ENCODE data around the gene SREK1IP1. TPM values are rescaled to one million over a fixed set of nuclear protein-coding genes. Genes with fewer than 3 reads are reported as not detected.

Gene SREK1IP1
- total RNA-seq (10 to 100 TPM; 19.4 to 25.9 TPM), polyA plus RNA-seq (10 to 100 TPM; 21.3 to 38.4 (median 31.9) TPM), total RNA-seq (22.0 to 56.4 (median 39.3) reads per million in 6 experiments)

DNA sequence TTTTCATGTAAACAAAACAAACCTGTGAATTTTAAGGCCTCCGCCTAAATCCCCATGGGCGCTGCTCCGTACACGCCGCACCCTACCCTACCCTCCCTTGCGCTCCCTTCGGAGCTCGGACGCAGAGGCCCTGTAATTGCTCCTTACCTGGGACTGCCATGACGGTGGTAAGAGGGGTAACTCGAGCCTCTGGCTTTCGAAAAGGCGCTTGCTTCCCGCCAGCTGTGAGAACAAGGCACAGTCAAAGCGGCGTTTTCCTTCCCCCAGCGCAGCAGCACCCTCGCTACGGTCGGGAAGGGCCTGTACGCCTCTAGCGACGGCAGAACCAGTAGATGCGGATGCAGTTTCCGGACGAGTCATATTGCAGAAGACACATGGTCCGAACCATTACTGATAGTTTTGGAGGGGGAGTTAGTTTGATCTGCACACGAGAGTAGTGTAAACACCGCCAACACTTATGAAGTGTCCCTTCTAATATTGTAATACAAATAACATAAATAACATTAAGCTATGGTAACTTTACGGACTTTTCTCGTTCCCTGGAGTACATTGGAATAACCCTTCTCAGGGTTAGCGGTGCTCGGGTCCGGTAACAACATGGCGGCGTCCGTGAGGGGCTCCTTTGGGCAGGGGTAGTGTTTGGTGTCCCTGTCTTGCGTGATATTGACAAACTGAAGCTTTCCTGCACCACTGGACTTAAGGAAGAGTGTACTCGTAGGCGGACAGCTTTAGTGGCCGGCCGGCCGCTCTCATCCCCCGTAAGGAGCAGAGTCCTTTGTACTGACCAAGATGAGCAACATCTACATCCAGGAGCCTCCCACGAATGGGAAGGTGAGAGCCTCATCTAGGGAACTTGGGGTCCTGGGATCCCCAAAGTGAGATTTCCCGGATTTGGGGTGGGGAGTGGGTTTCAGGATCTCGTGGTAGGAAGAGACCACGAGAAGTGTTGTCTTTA is at the start of gene SREK1IP1, which contains the start of gene CWC27:
Gene SREK1IP1 (minus strand): TSS at position 334 of the 955 bp plus-strand sequence. CDS start 174 bp downstream, at position 160.
Gene CWC27 (plus strand): TSS at position 573 of the 955 bp plus-strand sequence. CDS start 217 bp downstream, at position 790.
- ATAC-seq, result peak; percentile 95
- Mint-ChIP-seq H3K4me1 (peaks cover 29 to 74% (median 68%) of the 10 kb centered on the region in 4 donors), H3K27ac (peak within 1 kb of the TSS; percentile 97 to 100 (median 99)), H3K9me3 (no peaks in the 10 kb centered on the region), H3K4me3 (peak within 1 kb of the TSS; percentile 97 to 100 (median 100)), H3K36me3 (peaks cover 0 to 17% (median 3%) of the 10 kb centered on the region in 3 donors), H3K27me3 (no peaks in the 10 kb centered on the region)
- DNase-seq, result peak; percentile 61 to 91 (median 82)
- POLR2A ChIA-PET, result interaction anchor here (0.6 to 1.8 kb wide), 8 partner anchors 11 to 855 kb away, joined by 3 to 7 read pairs (median 3); partner anchors contain the start of genes CENPK and PPWD1

DNA sequence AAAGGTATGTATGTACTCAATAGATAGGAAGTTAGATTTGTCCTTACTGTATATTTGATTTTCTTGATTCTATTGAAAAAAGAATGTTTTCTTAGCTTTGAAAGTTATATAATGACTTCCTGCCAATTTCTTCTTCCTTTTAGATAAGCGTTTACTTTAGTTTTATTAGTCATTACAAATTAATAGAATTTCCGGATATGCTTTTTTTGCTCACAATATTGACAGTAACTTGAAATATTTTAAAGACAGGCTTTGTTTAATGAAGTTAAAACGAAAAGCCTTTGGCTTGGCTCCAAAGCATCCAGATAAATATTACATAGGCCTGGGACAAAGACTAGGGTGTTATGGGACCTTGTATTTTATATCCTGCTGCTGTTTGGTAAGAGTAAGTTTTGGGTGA is 49.8 kb upstream of the SREK1IP1 start:
- no peaks in the 10 kb centered on the region for H3K9me3 Mint-ChIP-seq
- ATAC-seq, result no peak
- H3K27me3 Mint-ChIP-seq, result no peaks in the 10 kb centered on the region
- H3K27ac Mint-ChIP-seq, result no peak overlapping the region
- H3K36me3 Mint-ChIP-seq, result peaks cover 0 to 42% (median 5%) of the 10 kb centered on the region in 3 donors
- H3K4me1 Mint-ChIP-seq, result peaks cover 3 to 12% (median 7%) of the 10 kb centered on the region in 4 donors
- no peak for DNase-seq
- H3K4me3 Mint-ChIP-seq, result no peak overlapping the region
- POLR2A ChIA-PET, result interaction anchor here (0.7 kb wide), 1 partner anchor 1487 kb away, joined by 4 read pairs; no protein-coding TSS in a partner anchor

- Mint-ChIP-seq H3K9me3 (no peaks in the 10 kb centered on the region), H3K4me1 (no peaks in the 10 kb centered on the region), H3K4me3 (no peak overlapping the region), H3K27me3 (no peaks in the 10 kb centered on the region), H3K27ac (peak overlapping the region in 2 of 10 donors; percentile 25 to 37), H3K36me3 (peaks cover 0 to 43% (median 0%) of the 10 kb centered on the region in 3 donors)
- no peak for DNase-seq
- POLR2A ChIA-PET, result no interaction called here
- no peak for ATAC-seq
These were observed 45.6 kb upstream of the SREK1IP1 start for GRCh38 chr5:64814073-64814472.

DNA sequence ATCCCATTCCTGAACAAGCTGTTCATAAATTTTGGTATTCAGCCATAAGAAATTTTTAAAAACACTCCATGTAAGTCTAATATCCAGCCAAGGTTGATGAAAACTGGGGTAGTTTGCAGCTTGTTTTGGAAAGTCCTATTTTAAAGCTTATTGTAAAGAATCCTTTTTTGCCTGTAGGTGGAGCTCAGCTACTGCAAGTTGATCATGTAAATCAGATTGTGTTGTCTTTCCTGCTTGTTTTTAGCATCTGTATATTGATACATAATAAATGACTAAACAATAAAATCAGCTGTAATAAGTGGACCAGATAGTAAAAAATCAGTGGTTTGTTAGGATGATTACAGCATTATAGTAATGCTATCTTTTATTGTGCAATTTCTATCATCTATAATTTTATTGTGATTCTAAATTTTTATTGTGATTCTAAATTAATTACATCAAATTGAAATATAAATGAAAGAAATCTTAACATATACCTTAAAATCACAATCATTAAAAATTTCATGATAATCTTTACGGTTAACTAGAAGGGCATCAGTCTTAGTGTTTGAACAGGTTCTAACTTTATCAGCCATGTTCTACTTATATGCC is 42.7 kb upstream of the SREK1IP1 start:
- H3K27ac Mint-ChIP-seq, result no peak overlapping the region
- H3K4me1 Mint-ChIP-seq, result no peaks in the 10 kb centered on the region
- POLR2A ChIA-PET, result no interaction called here
- no peaks in the 10 kb centered on the region for H3K9me3 Mint-ChIP-seq
- H3K27me3 Mint-ChIP-seq, result no peaks in the 10 kb centered on the region
- ATAC-seq (no peak), DNase-seq (peak in 5 of 10 donors; percentile 4 to 41 (median 26))
- H3K36me3 Mint-ChIP-seq, result peaks cover 0 to 47% (median 10%) of the 10 kb centered on the region in 3 donors
- no peak overlapping the region for H3K4me3 Mint-ChIP-seq

GRCh38 chr5:64807520-64807919 is 39.0 kb upstream of the SREK1IP1 start:
- Mint-ChIP-seq H3K27me3 (no peaks in the 10 kb centered on the region), H3K36me3 (peaks cover 0 to 36% (median 11%) of the 10 kb centered on the region in 3 donors), H3K9me3 (no peaks in the 10 kb centered on the region), H3K27ac (peak overlapping the region in 3 of 10 donors; percentile 11 to 20 (median 17)), H3K4me3 (no peak overlapping the region), H3K4me1 (no peaks in the 10 kb centered on the region)
- DNase-seq (no peak), ATAC-seq (no peak)
- POLR2A ChIA-PET, result no interaction called here

DNA sequence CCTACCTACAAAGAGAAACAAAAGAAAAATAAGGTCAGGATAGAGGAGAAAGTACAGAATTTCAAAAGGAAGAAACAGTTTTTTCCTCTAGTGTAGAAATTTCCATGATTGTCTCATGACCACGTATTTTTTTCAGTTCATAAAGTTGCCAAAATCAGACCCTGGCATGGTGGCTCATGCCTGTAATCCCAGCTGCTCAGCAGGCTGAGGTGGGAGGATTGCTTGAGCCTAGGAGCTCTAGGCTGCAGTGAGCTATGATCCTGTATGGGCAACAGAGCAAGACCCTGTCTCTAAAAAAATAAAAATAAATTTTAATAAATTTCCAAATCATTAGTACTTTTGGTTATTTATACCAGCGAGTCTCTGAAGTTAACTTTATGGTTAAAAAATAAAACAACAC is 38.0 kb upstream of the SREK1IP1 start:
- POLR2A ChIA-PET, result no interaction called here
- ATAC-seq, result no peak

DNA sequence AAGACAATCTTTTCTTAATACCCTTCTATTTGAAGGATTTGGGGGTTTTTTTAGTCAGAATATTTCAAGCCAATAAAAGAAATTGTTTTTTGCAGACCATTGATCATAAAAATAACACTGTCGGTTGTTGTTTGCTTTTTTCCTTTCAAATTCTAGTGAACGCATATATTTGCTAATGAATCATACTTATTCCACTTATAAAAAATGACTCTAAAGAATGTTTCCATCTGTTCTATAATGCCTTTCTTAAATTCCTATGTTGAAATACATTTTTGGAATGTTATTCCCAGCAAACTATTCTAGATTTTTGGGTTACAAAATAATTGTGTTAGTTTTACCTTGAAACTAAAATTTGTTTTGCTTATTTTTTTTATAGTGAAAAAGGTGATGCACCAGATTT is 32.4 kb upstream of the SREK1IP1 start:
- Mint-ChIP-seq H3K9me3 (no peaks in the 10 kb centered on the region), H3K4me1 (peaks cover 0 to 2% (median 0%) of the 10 kb centered on the region in 4 donors), H3K27me3 (no peaks in the 10 kb centered on the region), H3K27ac (no peak overlapping the region), H3K4me3 (no peak overlapping the region), H3K36me3 (peaks cover 0 to 26% (median 11%) of the 10 kb centered on the region in 3 donors)
- no peak for ATAC-seq
- POLR2A ChIA-PET, result no interaction called here
- no peak for DNase-seq

More for the DNA sequence above, 38.0 kb upstream of the SREK1IP1 start:
- no peaks in the 10 kb centered on the region for H3K27me3 Mint-ChIP-seq
- H3K4me1 Mint-ChIP-seq, result no peaks in the 10 kb centered on the region
- H3K9me3 Mint-ChIP-seq, result no peaks in the 10 kb centered on the region
- no peak for DNase-seq
- no peak overlapping the region for H3K27ac Mint-ChIP-seq
- peaks cover 0 to 36% (median 11%) of the 10 kb centered on the region in 3 donors for H3K36me3 Mint-ChIP-seq
- no peak overlapping the region for H3K4me3 Mint-ChIP-seq

DNA sequence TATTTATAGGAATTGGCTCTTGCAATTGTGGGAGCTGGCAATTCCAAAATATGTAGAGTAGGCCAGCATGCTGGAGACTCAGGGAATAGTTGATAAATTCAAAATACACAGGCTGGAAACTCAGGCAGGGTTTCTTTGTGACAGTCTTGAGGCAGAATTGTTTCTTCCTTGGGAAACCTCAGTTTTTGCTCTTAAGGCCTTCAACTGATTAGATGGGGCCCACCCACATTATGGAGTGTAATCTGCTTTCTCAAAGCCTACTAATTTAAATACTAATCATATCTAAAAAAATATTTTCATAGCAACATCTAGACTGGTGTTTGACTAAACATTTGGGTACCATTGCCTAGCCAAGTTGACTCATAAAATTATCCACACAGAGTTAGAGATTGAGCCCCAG is 27.8 kb upstream of the SREK1IP1 start:
- DNase-seq, result no peak
- H3K27ac Mint-ChIP-seq, result no peak overlapping the region
- POLR2A ChIA-PET, result interaction anchor here (0.5 kb wide), 1 partner anchor 24 kb away, joined by 4 read pairs; no protein-coding TSS in a partner anchor
- no peak overlapping the region for H3K4me3 Mint-ChIP-seq
- H3K4me1 Mint-ChIP-seq, result peaks cover 0 to 4% (median 0%) of the 10 kb centered on the region in 4 donors
- peaks cover 0 to 57% (median 16%) of the 10 kb centered on the region in 3 donors for H3K36me3 Mint-ChIP-seq
- no peaks in the 10 kb centered on the region for H3K9me3 Mint-ChIP-seq
- ATAC-seq, result no peak
- no peaks in the 10 kb centered on the region for H3K27me3 Mint-ChIP-seq

DNA sequence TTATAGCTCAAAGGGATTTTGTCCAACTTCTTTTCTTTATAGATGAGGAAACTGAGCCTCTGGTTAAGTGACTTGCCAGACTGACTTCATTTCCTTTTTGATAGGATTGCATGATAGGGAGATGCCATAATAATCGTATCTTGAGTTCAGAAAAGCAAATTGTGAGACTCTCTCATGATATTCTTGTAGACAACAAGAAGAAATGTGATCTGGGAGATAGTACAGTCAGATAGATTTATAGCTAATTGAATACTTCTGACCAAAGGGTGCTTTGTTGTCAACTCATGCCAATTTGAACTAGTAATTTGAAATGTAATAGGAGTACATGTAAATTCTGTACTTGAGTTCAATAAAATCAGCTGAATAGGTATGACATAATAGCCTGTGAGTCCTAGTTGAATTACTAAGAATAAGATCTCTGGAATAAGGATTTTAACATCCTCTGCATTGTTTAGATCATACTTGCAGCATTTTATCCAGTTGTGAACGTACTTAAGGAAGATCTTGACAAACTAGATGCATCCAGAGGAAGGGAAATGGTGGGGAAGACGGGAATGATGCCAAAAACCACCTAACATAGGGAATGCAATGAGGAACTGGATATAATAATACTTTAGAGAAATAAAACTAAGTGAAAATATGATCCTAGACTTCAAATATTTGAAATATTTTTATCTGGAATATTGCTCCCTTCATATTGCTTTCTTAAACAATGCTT is 25.7 kb upstream of the SREK1IP1 start:
- peaks cover 0 to 56% (median 19%) of the 10 kb centered on the region in 3 donors for H3K36me3 Mint-ChIP-seq

GRCh38 chr5:64792469-64792868 is 24.0 kb upstream of the SREK1IP1 start:
- DNase-seq (no peak), ATAC-seq (no peak)
- no peak overlapping the region for H3K27ac Mint-ChIP-seq
- H3K36me3 Mint-ChIP-seq, result peaks cover 0 to 62% (median 17%) of the 10 kb centered on the region in 3 donors
- no peak overlapping the region for H3K4me3 Mint-ChIP-seq
- POLR2A ChIA-PET, result no interaction called here
- no peaks in the 10 kb centered on the region for H3K27me3 Mint-ChIP-seq
- H3K4me1 Mint-ChIP-seq, result peaks cover 0 to 2% (median 0%) of the 10 kb centered on the region in 4 donors
- no peaks in the 10 kb centered on the region for H3K9me3 Mint-ChIP-seq

More for the DNA sequence above, 25.7 kb upstream of the SREK1IP1 start:
- no peaks in the 10 kb centered on the region for H3K9me3 Mint-ChIP-seq
- no peak overlapping the region for H3K27ac Mint-ChIP-seq
- no peak overlapping the region for H3K4me3 Mint-ChIP-seq
- H3K4me1 Mint-ChIP-seq, result peaks cover 0 to 4% (median 0%) of the 10 kb centered on the region in 4 donors
- no peaks in the 10 kb centered on the region for H3K27me3 Mint-ChIP-seq
- POLR2A ChIA-PET, result no interaction called here
- DNase-seq (no peak), ATAC-seq (no peak)

- POLR2A ChIA-PET, result no interaction called here
- Mint-ChIP-seq H3K36me3 (peaks cover 7 to 67% (median 25%) of the 10 kb centered on the region in 3 donors), H3K27me3 (no peaks in the 10 kb centered on the region), H3K4me1 (no peaks in the 10 kb centered on the region), H3K9me3 (no peaks in the 10 kb centered on the region), H3K4me3 (no peak overlapping the region), H3K27ac (no peak overlapping the region)
- ATAC-seq, result no peak
- DNase-seq, result no peak
These were observed 21.7 kb upstream of the SREK1IP1 start for GRCh38 chr5:64790210-64790609.

- no peaks in the 10 kb centered on the region for H3K27me3 Mint-ChIP-seq
- no peak for DNase-seq
- ATAC-seq, result no peak
- POLR2A ChIA-PET, result no interaction called here
- peaks cover 7 to 66% (median 25%) of the 10 kb centered on the region in 3 donors for H3K36me3 Mint-ChIP-seq
- no peak overlapping the region for H3K27ac Mint-ChIP-seq
- no peaks in the 10 kb centered on the region for H3K9me3 Mint-ChIP-seq
- no peak overlapping the region for H3K4me3 Mint-ChIP-seq
- H3K4me1 Mint-ChIP-seq, result peaks cover 0 to 2% (median under 1%) of the 10 kb centered on the region in 4 donors
These were observed 21.0 kb upstream of the SREK1IP1 start for GRCh38 chr5:64789457-64789856.
